ENCODE measurements around the gene CR1L.
"Not testable (repeated sequence)": the region's sequence is repeated elsewhere in the genome, so short reads cannot be mapped to it uniquely, and the experiment has no call there.

Gene CR1L

GRCh38 chr1:207646944-207647579, 2.1 kb downstream of the CR1L start:
- no peak for DNase-seq

GRCh38 chr1:207647671-207648333, 2.9 kb downstream of the CR1L start:
- no peak for DNase-seq

DNA sequence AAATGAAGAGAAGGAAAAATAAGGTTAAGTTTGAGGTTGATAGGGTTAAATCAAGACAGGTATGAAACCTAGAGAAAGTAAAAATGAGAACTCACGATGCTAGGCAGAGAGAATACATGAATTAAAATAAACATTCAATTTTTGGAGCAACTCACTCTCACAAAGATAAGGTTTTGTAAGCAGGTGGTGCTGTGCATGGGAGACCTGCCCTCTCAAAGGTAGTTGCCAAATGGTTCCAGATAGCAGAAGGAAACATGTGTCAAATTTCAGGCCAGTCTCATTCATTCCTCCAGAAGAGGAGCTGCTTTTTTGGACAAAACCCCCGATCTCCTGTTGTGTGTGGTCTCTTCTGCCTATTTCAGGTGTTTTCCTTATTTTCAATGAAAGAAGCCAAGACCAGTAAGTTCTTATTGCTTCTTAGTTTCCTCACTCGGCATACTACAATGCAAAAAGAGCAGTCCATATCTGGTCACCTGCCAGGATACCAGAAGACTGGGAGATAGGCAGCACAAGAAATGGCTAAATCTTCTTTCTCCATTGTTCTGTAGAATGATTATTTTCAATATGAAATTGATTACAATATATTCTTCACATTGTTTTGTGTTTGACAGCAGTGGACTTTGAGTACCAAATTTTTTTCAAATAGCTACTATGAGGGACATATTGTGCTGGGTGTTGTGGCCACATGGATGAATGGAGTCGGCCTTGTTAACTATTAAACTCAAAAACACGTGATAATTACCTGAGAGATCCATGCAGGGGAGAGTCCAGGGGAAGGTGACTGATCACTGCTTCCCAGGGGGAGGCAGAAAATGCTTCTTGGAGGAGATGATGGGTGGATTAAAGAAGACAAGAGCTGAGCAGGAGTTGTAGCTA, 3.6 kb downstream of the CR1L start:
- DNase-seq = no peak

DNA sequence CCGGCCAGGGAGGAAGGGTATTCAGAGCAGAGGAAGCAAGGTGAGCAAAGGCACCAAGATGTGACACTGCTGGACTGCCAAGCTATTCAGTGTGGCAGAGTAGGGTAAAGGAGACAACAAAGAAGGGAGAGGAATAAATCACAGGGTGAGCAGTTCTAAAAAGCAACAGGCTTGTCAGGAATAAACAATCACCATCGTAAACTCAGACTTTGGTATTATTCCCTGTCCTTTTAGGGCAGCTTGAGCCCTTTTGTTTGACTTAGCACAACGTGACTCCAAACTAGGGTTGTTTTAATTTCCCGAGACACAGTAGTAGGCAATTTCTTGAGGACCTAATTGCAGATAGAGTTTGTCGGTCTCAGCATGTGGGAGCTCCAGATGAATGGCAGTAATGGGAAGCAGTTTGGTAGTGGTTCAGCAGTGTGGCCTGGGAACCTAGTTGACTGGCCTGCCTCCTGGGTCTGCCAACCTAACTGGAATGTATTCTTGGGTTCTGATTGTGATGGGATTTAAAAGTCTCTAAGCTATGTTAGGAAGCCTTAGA, 4.3 kb downstream of the CR1L start:
- no peak for DNase-seq

DNA sequence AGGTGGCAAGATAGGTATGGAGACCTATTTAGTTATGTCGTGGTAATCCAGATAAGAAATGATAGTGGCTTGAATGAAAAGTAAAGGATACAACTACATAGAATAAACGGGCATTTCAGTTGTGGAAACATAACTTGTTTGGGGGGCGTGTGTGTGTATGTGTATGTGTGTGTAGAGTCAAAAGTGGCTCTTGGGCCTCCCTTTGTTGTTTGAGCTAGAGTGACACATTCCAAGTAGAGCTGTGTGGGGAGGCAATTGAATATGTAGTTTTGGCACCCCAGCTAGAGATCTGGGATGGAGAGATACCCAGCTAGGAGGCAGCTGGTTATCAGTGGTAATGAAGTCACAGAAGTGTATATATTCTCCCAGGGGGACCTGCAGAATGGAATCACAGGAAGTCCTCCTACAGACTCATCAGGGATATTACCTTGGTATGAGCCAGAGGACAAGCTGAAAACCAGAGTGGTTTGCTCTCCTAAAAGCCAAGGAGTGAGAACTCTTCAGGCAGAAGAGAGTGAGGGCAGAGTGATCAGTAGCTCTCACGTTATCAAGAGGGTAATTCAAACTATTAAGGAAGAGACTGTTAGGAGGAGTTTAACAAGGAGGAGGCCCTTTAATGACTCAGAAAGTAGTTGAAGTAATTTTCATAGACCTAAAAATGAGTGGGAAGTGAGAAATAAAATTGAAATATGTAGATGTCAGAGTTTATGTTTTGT, 5.1 kb downstream of the CR1L start:
- DNase-seq = no peak

GRCh38 chr1:207651583-207651982, 6.7 kb downstream of the CR1L start:
- no peak for DNase-seq

DNA sequence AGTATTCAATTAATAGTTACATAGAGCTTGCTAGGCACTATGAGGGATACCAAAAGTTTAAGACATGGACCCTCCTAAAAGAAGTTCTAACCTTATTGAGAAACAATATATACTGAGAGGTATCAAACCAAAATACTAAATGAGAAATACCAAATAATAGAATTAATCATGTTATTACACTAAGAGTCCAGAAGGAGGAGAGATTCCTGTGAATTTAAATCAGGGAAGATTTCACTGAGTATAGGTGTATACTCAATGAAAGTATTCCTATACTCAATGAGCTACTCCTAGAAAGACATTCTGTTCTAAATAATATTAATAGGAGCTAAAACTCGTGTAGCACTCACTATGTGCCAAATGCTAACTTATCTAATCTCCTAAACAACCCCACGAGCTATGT, 9.4 kb downstream of the CR1L start:
- no peak for DNase-seq

- no peak for DNase-seq
Measured at GRCh38 chr1:207658408-207658807, 13.5 kb downstream of the CR1L start.

DNA sequence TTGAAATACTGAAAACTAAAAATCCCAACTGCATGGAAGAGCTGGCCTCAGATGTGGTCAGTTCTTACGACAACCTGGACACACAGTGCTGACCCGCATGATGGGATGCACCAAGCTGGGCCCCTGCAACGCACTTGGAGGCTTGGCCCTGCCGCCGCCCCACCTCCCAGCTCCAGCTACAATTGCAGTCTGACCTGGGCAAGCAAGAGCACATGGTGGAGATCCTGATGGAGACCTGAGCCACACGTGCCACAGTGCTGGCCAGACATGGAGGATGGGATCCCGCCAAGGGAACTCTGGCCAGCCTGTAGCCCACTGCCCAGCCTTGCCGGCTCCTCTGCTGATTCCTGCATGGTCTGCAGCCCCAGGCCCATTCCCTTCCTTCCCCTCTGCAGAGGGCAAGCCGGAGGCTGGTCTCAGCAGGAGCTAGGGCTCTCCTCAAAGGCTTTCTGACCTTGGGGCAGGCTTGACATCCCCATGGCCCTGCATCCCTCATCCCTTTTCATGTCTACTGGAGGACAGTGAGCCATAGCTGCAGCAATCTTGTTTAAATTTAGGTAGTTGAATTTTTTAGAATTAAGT, 14.1 kb downstream of the CR1L start:
- DNase-seq = no peak

DNA sequence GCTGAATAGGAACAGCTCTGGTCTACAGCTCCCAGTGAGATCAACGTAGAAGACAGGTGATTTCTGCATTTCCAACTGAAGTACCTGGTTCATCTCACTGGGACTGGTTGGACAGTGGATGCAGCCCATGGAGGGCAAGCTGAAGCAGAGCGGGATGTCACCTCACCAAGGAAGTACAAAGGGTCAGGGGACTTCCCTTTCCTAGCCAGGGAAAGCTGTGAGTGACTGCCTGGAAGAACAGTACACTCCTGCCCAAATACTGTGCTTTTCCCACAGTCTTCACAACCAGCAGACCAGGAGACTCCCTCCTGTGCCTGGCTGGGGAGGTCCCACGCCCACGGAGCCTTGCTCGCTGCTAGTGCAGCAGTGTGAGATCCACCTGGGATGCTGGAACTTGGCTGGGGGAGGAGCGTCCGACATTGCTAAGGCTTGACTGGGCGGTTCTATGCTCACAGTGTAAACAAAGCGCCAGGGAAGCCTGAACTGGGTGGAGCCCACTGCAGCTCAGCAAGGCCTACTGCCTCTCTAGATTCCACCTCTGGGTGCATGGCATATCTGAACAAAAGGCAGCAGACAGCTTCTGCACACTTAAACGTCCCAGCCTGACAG, 14.7 kb downstream of the CR1L start:
- DNase-seq = no peak

DNA sequence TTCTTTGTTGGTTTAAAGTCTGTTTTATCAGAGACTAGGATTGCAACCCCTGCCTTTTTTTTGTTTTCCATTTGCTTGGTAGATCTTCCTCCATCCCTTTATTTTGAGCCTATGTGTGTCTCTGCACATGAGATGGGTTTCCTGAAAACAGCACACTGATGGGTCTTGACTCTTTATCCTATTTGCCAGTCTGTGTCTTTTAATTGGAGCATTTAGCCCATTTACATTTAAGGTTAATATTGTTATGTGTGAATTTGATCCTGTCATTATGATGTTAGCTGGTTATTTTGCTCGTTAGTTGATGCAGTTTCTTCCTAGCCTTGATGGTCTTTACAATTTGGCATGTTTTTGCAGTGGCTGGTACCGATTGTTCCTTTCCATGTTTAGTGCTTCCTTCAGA, 16.5 kb downstream of the CR1L start:
- not testable (repeated sequence) for DNase-seq

GRCh38 chr1:207666342-207666741, 21.4 kb downstream of the CR1L start:
- no peak for DNase-seq

GRCh38 chr1:207669528-207670009, 24.6 kb downstream of the CR1L start:
- no peak for DNase-seq

DNA sequence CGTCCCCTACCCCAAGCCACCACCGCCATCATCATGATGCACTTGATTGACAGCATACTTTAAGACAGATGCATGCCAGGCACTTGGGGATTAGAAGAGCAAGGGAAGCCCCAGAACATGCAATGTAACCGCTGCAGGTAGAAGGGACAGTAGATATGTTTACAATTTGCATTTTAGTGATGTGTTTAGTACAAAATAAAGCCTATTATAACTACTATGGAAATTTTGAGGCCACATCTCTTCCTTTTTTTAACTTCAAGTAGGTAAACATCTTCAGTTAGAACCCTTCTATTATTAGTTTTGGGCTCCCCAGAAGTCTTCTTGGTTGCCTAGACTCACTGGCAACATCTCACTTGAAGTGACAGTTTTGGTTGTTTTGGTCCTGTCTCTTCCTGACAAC, 25.3 kb downstream of the CR1L start:
- no peak for DNase-seq

- DNase-seq = no peak
Measured at GRCh38 chr1:207670997-207671396, 26.1 kb downstream of the CR1L start.

DNA sequence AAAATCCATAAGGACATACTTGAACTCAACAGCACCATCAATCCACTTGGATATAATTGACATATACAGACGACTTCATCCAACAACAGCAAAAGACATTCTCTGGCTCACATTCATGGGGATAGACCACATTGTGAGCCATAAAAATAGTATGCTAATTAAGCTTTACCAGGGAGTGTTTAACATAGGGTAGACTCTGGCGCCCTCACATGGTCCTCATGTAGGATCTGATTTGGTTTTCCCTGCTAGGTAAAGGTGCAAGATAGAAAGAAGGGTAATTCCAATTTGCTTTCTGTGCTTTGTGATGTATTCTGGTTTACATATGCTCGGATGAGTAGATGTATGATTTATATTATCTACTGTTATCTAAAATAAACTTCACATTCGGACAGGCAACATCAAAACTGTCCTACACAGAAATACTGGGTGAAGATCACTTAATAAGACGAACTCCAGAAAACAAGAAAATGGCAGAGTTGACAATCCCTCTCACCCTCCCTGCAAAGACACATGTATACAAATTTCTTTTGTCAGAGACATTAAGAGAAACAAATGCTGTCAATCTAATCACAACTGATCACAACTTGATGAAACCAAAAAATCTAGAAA, 27.7 kb downstream of the CR1L start:
- DNase-seq = no peak

DNA sequence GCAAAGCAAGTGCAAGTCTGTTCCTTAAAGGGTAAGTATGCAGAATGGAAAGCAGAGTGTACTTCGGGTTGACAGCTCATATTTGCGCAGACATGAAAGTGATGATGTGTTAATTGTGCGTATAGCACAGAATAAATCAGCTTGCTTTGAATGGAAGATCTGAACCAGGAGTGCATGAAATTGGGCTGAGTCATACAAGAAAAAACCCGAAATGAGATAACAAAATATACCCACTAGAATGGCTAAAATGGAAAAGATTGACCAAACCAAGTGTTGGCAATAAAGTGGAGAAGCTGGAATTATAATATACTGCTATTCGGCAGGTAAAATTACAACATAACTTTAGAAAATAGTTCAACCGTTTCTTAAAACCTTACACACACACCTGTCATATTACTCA, 28.5 kb downstream of the CR1L start:
- DNase-seq = no peak

DNA sequence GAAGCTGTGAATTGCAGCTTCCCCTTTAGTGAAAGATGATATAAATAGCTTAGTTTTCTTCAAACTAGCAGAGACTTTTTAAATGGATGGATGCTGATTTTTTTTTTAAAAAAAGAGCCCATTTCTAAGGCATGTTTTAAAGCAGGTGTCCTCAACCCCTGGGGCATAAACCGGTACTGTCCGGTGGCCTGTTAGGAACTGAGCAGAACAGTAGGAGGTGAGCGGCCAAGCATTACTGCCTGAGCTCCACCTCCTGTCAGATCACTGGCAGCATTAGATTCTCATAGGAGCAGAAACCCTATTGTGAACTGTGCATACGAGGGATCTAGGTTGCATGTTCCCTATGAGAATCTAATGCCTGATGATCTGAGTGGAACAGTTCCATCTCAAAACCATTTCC, 31.2 kb downstream of the CR1L start:
- DNase-seq = no peak

DNA sequence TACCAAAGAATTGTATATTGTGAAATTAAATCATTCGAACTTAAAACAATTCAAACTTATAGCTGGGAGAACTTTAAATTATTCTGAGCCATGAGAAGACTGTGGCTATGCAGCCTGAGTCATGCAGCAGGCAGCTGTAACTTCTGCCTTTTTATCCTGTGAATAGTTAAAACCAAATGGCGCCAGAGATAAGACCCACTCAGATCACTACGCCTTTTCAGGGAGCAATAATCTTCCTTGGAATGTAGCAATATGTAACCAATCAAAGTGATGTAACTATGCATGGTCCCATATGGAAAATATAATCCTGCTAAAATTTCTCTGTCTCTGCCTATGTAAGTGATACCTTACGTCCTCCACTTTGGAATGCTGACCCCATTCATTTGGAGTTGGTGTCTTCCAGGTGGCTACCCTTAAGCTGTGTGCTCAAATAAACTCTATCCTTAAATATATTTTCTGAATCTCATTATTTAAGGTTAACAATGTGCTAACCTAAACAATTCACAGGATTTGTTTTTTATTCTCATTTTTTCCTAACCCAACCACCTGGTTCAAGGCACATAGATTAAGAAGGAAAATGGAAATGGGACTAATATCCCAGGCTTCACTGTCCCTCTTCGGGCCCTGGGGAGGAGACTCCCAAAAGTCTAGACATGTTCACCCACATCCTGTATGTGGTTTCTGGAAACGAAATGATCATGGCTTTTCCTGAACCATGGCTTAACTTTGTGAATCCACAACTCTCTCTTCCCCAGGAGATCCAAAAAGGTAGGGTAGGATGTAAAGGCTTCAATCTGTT, 35.9 kb downstream of the CR1L start:
- not testable (repeated sequence) for DNase-seq

GRCh38 chr1:207682872-207683434, 38.0 kb downstream of the CR1L start:
- DNase-seq = not testable (repeated sequence)

Measured in CD4-positive, alpha-beta T cell treated with Interleukin-12 subunit alpha and Interleukin-12 subunit beta, for 1 hour (primary cell).